Subcutaneous adipose tissue (tissue), 4 donors: Measurements from ENCODE around the gene MYH11. TPM values are rescaled to one million over a fixed set of nuclear protein-coding genes. Genes with fewer than 3 reads are reported as not detected.

ENCODE experiments used
- CTCF ChIP-seq: fragments of 450-650 bp; IDR thresholded peaks from one replicate; pipeline ENCODE4 v1.5.1; 2016; ENCODE audit warnings: low read depth, mild to moderate bottlenecking, control low read depth, antibody characterized with exemption, moderate library complexity
- total RNA-seq, 4 donors: library from RNA; depleted of rRNA; stranded (reverse); fragments of >200 nt; gene quantifications; one replicate each; pipeline ENCODE4 v1.1.0, GENCODE V29; 2016

Gene MYH11
- total RNA-seq, 4 donors from 2014 or later = 9.5 to 43.7 (median 23.0) TPM

GRCh38 chr16:15778999-15779614 lies 77.7 kb downstream of the MYH11 start:
- no peak for TF ChIP-seq CTCF

GRCh38 chr16:15778204-15778743 lies 78.6 kb downstream of the MYH11 start:
- no peak for TF ChIP-seq CTCF

GRCh38 chr16:15777533-15778203 lies 79.2 kb downstream of the MYH11 start:
- TF ChIP-seq CTCF = no peak

- TF ChIP-seq CTCF = no peak
Measured at GRCh38 chr16:15776572-15776971, 80.3 kb downstream of the MYH11 start.

- TF ChIP-seq CTCF = no peak
Measured at GRCh38 chr16:15775663-15776304, 81.0 kb downstream of the MYH11 start.

GRCh38 chr16:15775209-15775608 lies 81.6 kb downstream of the MYH11 start:
- TF ChIP-seq CTCF = no peak

GRCh38 chr16:15773968-15774367 lies 82.9 kb downstream of the MYH11 start:
- TF ChIP-seq CTCF = no peak
